Fibroblast of lung (primary cell): ENCODE data around the gene TNIP1. TPM values are rescaled to one million over a fixed set of nuclear protein-coding genes. Genes with fewer than 3 reads are reported as not detected.

Experiments
- DNase-seq, 2 donors: peaks; one replicate each; pipeline versions ENCODE4 v3.0.0 to v3.0.0-alpha.2; 2010; ENCODE audit warnings: low read depth in 2 of 2
- H2AFZ ChIP-seq: 2 replicates; pipeline ENCODE4 v1.5.1; 2012; ENCODE audit warnings: low read length, control low read depth, inconsistent platforms
- H3K27ac ChIP-seq: 2 replicates; pipeline ENCODE4 v1.5.1; 2011; ENCODE audit warnings: low read length, control low read depth; ENCODE audit not compliant: insufficient read depth
- H3K27me3 ChIP-seq: 2 replicates; pipeline ENCODE4 v1.5.1; 2011; ENCODE audit warnings: mild to moderate bottlenecking, low read length; ENCODE audit not compliant: control insufficient read depth, insufficient read depth
- H3K36me3 ChIP-seq: 2 replicates; pipeline ENCODE4 v1.5.1; 2011; ENCODE audit warnings: low read length; ENCODE audit not compliant: control insufficient read depth, insufficient read depth
- H3K4me1 ChIP-seq: 2 replicates; pipeline ENCODE4 v1.5.1; 2011; ENCODE audit warnings: low read length; ENCODE audit not compliant: control insufficient read depth, insufficient read depth; ENCODE audit errors: extremely low read depth
- H3K4me2 ChIP-seq: 2 replicates; pipeline ENCODE4 v1.5.1; 2011; ENCODE audit warnings: low read length, control low read depth; ENCODE audit not compliant: insufficient read depth; ENCODE audit errors: extremely low read depth
- H3K4me3 ChIP-seq, 4 experiments: fragments of 200-600 bp in 1 of 4; sonication (generic) in 1 of 4; replicated peaks in 1 of 4; 2 replicates each; pipeline ENCODE4 v1.5.1; 2011 to 2016; ENCODE audit warnings: low read length in 4 of 4, low read depth in 3 of 4, mild to moderate bottlenecking in 3 of 4, control low read depth in 2 of 4, inconsistent platforms in 1 of 4, mixed read lengths in 1 of 4; ENCODE audit not compliant: insufficient read depth in 1 of 4; ENCODE audit errors: control extremely low read depth in 1 of 4
- H3K79me2 ChIP-seq: 2 replicates; pipeline ENCODE4 v1.5.1; 2012; ENCODE audit warnings: mild to moderate bottlenecking, low read length, inconsistent platforms; ENCODE audit not compliant: control insufficient read depth, insufficient read depth
- H3K9ac ChIP-seq: 2 replicates; pipeline ENCODE4 v1.5.1; 2011; ENCODE audit warnings: mild to moderate bottlenecking, low read length, control low read depth; ENCODE audit not compliant: insufficient read depth
- H3K9me3 ChIP-seq: 2 replicates; pipeline ENCODE4 v1.5.1; 2012; ENCODE audit warnings: low read depth, low read length; ENCODE audit not compliant: control insufficient read depth, insufficient read depth
- H4K20me1 ChIP-seq: 2 replicates; pipeline ENCODE4 v1.5.1; 2011; ENCODE audit warnings: low read length; ENCODE audit not compliant: control insufficient read depth, insufficient read depth; ENCODE audit errors: extremely low read depth
- EZH2 ChIP-seq: IDR thresholded peaks from 2 replicates; pipeline ENCODE4 v1.5.1; 2012; ENCODE audit warnings: low read length, control low read depth, mild to moderate bottlenecking; ENCODE audit errors: missing control alignments
- polyA plus RNA-seq, 2 donors: library from polyadenylated mRNA; depleted of rRNA in 1 of 2; stranded (reverse) in 1 of 2; unstranded in 1 of 2; fragments of >200 nt; gene quantifications; 2 replicates each; pipeline ENCODE4 v1.2.1, GENCODE V29; 2011 to 2012; ENCODE audit warnings: missing spikeins in 1 of 2
- total RNA-seq: library from RNA; depleted of rRNA; stranded (reverse); fragments of >200 nt; gene quantifications from 2 replicates; pipeline ENCODE4 v1.2.1, GENCODE V29; 2014
- TF ChIP-seq, protein P1 (sequence below), 2 donors: IDR thresholded peaks in 1 of 2; conservative IDR thresholded peaks in 1 of 2; 1 replicate in 1 of 2; 2 replicates in 1 of 2; pipeline ENCODE4 v1.5.1; 2011 to 2012; ENCODE audit warnings: low read length in 2 of 2, control low read depth in 1 of 2, inconsistent platforms in 1 of 2, low read depth in 1 of 2, mild to moderate bottlenecking in 1 of 2

Gene TNIP1
- total and polyA plus RNA-seq, 2 donors (not counting 1 experiment from before 2014, with no cell fraction given) = 47.2 to 59.1 TPM

DNA sequence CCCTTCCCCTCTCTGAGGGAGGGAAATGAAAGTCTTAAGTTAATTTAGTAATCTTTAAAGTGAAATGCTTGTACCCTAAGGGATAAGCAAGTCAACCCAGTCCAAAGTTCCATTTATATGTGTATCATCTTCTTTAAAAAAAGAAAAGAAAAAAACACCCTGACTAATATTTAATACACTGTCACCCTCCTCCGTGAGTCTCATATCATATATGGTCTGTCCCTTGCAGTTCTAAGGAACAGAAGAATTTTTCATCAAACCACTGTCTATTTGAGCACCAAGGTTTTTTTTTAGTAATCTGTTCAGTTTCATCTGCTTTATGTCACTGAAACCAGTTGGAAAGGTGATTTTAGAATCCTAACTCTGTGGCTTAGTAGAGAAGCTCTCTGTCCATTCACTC lies 15.2 kb downstream of the TNIP1 start:
- Histone ChIP-seq H3K27ac (no peak overlapping the region), H3K36me3 (peaks cover 5% of the 10 kb centered on the region), H3K79me2 (peaks cover 2% of the 10 kb centered on the region), H3K4me1 (peaks cover 27% of the 10 kb centered on the region), H3K9me3 (no peaks in the 10 kb centered on the region), H2AFZ (no peak overlapping the region), H4K20me1 (peaks cover 4% of the 10 kb centered on the region), H3K4me2 (no peak overlapping the region), H3K4me3 (no peak overlapping the region), H3K9ac (no peak overlapping the region), H3K27me3 (no peaks in the 10 kb centered on the region)
- no peak for DNase-seq
- TF ChIP-seq, protein P1, sequence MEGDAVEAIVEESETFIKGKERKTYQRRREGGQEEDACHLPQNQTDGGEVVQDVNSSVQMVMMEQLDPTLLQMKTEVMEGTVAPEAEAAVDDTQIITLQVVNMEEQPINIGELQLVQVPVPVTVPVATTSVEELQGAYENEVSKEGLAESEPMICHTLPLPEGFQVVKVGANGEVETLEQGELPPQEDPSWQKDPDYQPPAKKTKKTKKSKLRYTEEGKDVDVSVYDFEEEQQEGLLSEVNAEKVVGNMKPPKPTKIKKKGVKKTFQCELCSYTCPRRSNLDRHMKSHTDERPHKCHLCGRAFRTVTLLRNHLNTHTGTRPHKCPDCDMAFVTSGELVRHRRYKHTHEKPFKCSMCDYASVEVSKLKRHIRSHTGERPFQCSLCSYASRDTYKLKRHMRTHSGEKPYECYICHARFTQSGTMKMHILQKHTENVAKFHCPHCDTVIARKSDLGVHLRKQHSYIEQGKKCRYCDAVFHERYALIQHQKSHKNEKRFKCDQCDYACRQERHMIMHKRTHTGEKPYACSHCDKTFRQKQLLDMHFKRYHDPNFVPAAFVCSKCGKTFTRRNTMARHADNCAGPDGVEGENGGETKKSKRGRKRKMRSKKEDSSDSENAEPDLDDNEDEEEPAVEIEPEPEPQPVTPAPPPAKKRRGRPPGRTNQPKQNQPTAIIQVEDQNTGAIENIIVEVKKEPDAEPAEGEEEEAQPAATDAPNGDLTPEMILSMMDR (conservative IDR thresholded peaks at IDR 0.05 in 1 of 2, IDR thresholded peaks at IDR 0.05 in 1 of 2; ENCODE audit: low read depth in 1 of 2, low read length in 2 of 2) = no peak
- no peak for TF ChIP-seq EZH2

DNA sequence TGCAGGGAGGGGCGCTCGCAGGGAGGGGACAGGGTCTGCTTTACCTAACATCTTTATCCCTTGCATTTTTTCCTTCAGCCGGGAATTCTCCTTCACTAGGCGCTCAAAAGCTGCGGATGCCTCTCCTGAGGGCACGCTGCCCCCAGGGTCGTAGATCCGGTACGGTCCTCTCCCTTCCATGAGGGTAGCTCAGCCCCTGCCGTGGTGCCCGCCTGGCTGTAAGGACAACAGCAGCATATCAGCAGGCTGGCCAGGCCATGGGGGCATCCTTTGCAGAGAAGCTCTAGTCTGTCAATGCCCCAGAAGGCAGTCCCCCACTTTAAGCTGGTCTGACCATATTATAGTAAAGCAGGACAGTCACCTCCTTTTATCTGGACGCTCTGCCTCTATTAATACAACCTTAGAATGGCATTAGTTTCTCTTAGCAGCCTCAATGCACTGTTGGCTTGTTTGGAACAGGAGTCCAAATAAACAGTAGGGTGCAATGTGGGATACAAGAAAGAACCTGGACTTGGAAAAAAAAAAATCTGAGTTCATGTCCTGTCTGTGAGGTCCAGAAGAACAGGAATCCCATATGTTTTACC lies 15.8 kb downstream of the TNIP1 start:
- no peak overlapping the region for H3K9ac ChIP-seq
- peaks cover 2% of the 10 kb centered on the region for H3K79me2 ChIP-seq
- H3K9me3 ChIP-seq = no peaks in the 10 kb centered on the region
- H3K4me2 ChIP-seq = no peak overlapping the region
- H3K4me1 ChIP-seq = peaks cover 28% of the 10 kb centered on the region
- TF ChIP-seq EZH2 = no peak
- TF ChIP-seq, protein P1 (conservative IDR thresholded peaks at IDR 0.05 in 1 of 2, IDR thresholded peaks at IDR 0.05 in 1 of 2; ENCODE audit: low read depth in 1 of 2, low read length in 2 of 2) = no peak
- H3K4me3 ChIP-seq = no peak overlapping the region
- peaks cover 1% of the 10 kb centered on the region for H4K20me1 ChIP-seq
- no peak for DNase-seq
- no peak overlapping the region for H2AFZ ChIP-seq
- peaks cover 5% of the 10 kb centered on the region for H3K36me3 ChIP-seq
- no peaks in the 10 kb centered on the region for H3K27me3 ChIP-seq
- H3K27ac ChIP-seq = no peak overlapping the region

DNA sequence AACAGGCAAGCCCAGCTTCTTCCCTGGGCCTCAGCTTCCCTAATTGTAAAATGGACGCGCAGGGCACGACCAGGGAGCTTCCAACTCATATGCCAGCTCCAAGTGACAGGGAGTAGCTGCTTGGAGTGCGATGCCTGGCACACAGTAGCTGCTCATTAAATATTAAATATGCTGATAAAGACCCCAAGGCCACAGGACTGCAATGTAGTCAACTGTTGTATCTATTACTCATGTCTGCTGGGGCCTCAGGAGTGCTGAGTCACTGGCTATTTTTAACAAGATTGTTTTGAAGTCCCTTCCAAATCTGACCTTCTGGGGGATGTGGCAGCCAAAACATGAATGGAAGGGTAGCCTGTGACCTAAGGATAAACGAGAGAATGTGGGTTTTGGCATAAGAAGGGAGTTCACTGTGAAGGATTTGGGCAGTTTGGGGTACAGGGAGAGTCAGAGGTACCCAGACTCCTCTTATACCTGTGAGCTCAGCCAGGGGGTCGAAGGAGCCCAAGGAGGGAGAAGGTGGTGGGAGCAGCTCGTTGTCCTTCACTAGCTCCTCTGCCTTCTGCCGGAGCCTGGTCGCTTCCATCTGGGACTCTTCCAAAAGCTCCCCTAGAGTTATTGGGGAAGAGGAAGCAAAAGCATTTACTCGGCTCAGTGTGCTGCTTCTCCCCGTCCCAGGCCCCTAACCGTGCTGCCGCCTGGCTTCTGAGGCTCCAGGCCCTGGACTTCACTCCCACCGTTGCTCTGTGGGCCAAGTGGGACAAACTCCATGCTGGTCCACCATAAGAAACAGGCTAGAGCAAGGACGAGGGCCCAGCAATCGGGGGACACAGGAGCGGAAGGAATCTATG lies 17.5 kb downstream of the TNIP1 start:
- Histone ChIP-seq H4K20me1 (peaks cover 1% of the 10 kb centered on the region), H3K4me1 (peaks cover 26% of the 10 kb centered on the region), H3K27ac (peak overlapping the region; percentile 80), H3K36me3 (peaks cover 7% of the 10 kb centered on the region), H3K27me3 (no peaks in the 10 kb centered on the region), H3K9ac (no peak overlapping the region), H2AFZ (no peak overlapping the region), H3K79me2 (peaks cover 2% of the 10 kb centered on the region), H3K4me2 (peak overlapping the region; percentile 76), H3K4me3 (peak overlapping the region in 1 of 4 experiments; percentile 25), H3K9me3 (no peaks in the 10 kb centered on the region)
- TF ChIP-seq, protein P1 (conservative IDR thresholded peaks at IDR 0.05 in 1 of 2, IDR thresholded peaks at IDR 0.05 in 1 of 2; ENCODE audit: low read depth in 1 of 2, low read length in 2 of 2) = no peak
- no peak for TF ChIP-seq EZH2
- DNase-seq = peak; percentile 75 to 91
